Loucy (cell line): ENCODE measurements around the gene SNRPB.

ENCODE experiments used
- H2AFZ ChIP-seq: fragments of 200-600 bp; sonication (generic); 2 replicates; pipeline ENCODE4 v1.6.0; 2016; ENCODE audit warnings: antibody characterized with exemption, mild to moderate bottlenecking, low read length, moderate library complexity
- H3F3A ChIP-seq: fragments of 200-600 bp; 2 replicates; pipeline ENCODE4 v1.6.0; 2016; ENCODE audit warnings: antibody characterized with exemption, low read depth, mild to moderate bottlenecking
- H3K27me3 ChIP-seq: fragments of 200-600 bp; sonication (generic); 2 replicates; pipeline ENCODE4 v1.6.1; 2014; ENCODE audit warnings: low read length, mild to moderate bottlenecking; ENCODE audit not compliant: insufficient read depth, poor library complexity, severe bottlenecking
- H3K36me3 ChIP-seq: fragments of 200-600 bp; sonication (generic); 2 replicates; pipeline ENCODE4 v1.6.1; 2016; ENCODE audit warnings: low read length; ENCODE audit not compliant: insufficient read depth
- H3K4me1 ChIP-seq: fragments of 200-600 bp; sonication (generic); 2 replicates; pipeline ENCODE4 v1.5.1; 2014; ENCODE audit warnings: low read length, mild to moderate bottlenecking; ENCODE audit not compliant: insufficient read depth, poor library complexity, severe bottlenecking
- H3K4me2 ChIP-seq: fragments of 200-600 bp; sonication (generic); 2 replicates; pipeline ENCODE4 v1.6.0; 2014; ENCODE audit warnings: antibody characterized with exemption, low read length, low read depth, mild to moderate bottlenecking; ENCODE audit not compliant: poor library complexity, severe bottlenecking
- H3K4me3 ChIP-seq: fragments of 200-600 bp; sonication (generic); 2 replicates; pipeline ENCODE4 v1.5.1; 2014; ENCODE audit warnings: low read length, mild to moderate bottlenecking, mixed read lengths; ENCODE audit not compliant: poor library complexity, severe bottlenecking
- H3K79me2 ChIP-seq: fragments of 200-600 bp; sonication (generic); 2 replicates; pipeline ENCODE4 v1.6.1; 2014; ENCODE audit warnings: low read length; ENCODE audit not compliant: insufficient read depth
- H3K9ac ChIP-seq: fragments of 200-600 bp; sonication (generic); 2 replicates; pipeline ENCODE4 v1.6.0; 2014; ENCODE audit warnings: mild to moderate bottlenecking, low read depth, low read length, moderate library complexity; ENCODE audit not compliant: poor library complexity, severe bottlenecking
- H3K9me2 ChIP-seq: fragments of 200-600 bp; sonication (generic); replicated peaks from 2 replicates; pipeline ENCODE4 v1.6.1; 2016; ENCODE audit warnings: low read depth, low read length, mixed read lengths
- H3K9me3 ChIP-seq: fragments of 200-600 bp; sonication (generic); 2 replicates; pipeline ENCODE4 v1.6.1; 2014; ENCODE audit warnings: mild to moderate bottlenecking, antibody characterized with exemption, low read length, low read depth; ENCODE audit not compliant: insufficient read depth
- H4K20me1 ChIP-seq: fragments of 200-600 bp; sonication (generic); 2 replicates; pipeline ENCODE4 v1.6.0; 2014; ENCODE audit warnings: antibody characterized with exemption, low read length, mild to moderate bottlenecking; ENCODE audit not compliant: insufficient read depth, poor library complexity, severe bottlenecking
- EZH2phosphoT487 ChIP-seq: fragments of 200-600 bp; IDR thresholded peaks from 2 replicates; pipeline ENCODE4 v1.6.1; 2018; ENCODE audit warnings: antibody characterized with exemption, mild to moderate bottlenecking, moderate library complexity, borderline replicate concordance
- TF ChIP-seq, protein P1 (sequence below): fragments of 200-600 bp; sonication (generic); conservative IDR thresholded peaks from 2 replicates; pipeline ENCODE4 v1.5.1; 2014; ENCODE audit warnings: mild to moderate bottlenecking, antibody characterized with exemption, low read length

Gene SNRPB

GRCh38 chr20:2485661-2486060, 15.1 kb upstream of the SNRPB start:
- no peaks in the 10 kb centered on the region for H4K20me1 ChIP-seq
- H2AFZ ChIP-seq, result no peak overlapping the region
- no peak overlapping the region for H3K9ac ChIP-seq
- H3K36me3 ChIP-seq, result peaks cover 40% of the 10 kb centered on the region; the same call in 1 of the 2 replicates
- H3K4me2 ChIP-seq, result no peak overlapping the region
- H3F3A ChIP-seq, result no peaks in the 10 kb centered on the region
- H3K9me2 ChIP-seq, result no peaks in the 10 kb centered on the region
- H3K27me3 ChIP-seq, result no peaks in the 10 kb centered on the region
- TF ChIP-seq, protein P1, sequence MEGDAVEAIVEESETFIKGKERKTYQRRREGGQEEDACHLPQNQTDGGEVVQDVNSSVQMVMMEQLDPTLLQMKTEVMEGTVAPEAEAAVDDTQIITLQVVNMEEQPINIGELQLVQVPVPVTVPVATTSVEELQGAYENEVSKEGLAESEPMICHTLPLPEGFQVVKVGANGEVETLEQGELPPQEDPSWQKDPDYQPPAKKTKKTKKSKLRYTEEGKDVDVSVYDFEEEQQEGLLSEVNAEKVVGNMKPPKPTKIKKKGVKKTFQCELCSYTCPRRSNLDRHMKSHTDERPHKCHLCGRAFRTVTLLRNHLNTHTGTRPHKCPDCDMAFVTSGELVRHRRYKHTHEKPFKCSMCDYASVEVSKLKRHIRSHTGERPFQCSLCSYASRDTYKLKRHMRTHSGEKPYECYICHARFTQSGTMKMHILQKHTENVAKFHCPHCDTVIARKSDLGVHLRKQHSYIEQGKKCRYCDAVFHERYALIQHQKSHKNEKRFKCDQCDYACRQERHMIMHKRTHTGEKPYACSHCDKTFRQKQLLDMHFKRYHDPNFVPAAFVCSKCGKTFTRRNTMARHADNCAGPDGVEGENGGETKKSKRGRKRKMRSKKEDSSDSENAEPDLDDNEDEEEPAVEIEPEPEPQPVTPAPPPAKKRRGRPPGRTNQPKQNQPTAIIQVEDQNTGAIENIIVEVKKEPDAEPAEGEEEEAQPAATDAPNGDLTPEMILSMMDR, result no peak
- TF ChIP-seq EZH2phosphoT487, result no peak
- H3K4me3 ChIP-seq, result no peak overlapping the region
- H3K79me2 ChIP-seq, result no peaks in the 10 kb centered on the region
- H3K9me3 ChIP-seq, result no peaks in the 10 kb centered on the region
- no peaks in the 10 kb centered on the region for H3K4me1 ChIP-seq

- Histone ChIP-seq H2AFZ (no peak overlapping the region), H3K27me3 (no peaks in the 10 kb centered on the region), H3K9me3 (no peaks in the 10 kb centered on the region), H3K9ac (no peak overlapping the region), H3K4me2 (no peak overlapping the region), H3K4me1 (no peaks in the 10 kb centered on the region), H3K9me2 (no peaks in the 10 kb centered on the region), H4K20me1 (no peaks in the 10 kb centered on the region), H3K4me3 (no peak overlapping the region), H3K79me2 (no peaks in the 10 kb centered on the region), H3F3A (no peaks in the 10 kb centered on the region), H3K36me3 (peaks cover 39% of the 10 kb centered on the region; the same call in 1 of the 2 replicates)
- no peak for TF ChIP-seq EZH2phosphoT487
- TF ChIP-seq, protein P1, result no peak
Measured at GRCh38 chr20:2485080-2485479, 14.5 kb upstream of the SNRPB start.

DNA sequence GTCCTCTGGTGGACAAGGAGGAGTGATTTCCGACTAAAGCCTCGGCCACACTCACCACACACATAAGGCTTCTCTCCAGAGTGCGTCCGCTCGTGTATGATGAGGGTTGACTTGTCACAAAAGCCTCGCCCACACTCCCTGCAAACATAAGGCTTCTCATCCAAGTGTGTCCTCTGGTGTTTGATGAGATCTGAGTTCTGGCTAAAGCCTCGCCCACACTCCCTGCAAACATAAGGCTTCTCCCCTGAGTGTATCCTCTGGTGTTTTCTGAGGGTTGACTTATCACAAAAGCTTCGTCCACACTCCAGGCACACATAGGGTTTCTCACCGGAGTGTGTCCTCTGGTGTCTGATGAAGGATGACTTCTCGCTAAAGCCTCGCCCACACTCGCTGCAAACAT, 12.9 kb upstream of the SNRPB start:
- Histone ChIP-seq H3K36me3 (peaks cover 39% of the 10 kb centered on the region; the same call in 1 of the 2 replicates), H4K20me1 (no peaks in the 10 kb centered on the region), H3K4me3 (no peak overlapping the region), H3K9ac (no peak overlapping the region), H2AFZ (no peak overlapping the region), H3K27me3 (no peaks in the 10 kb centered on the region), H3K4me2 (no peak overlapping the region), H3K9me2 (no peaks in the 10 kb centered on the region), H3F3A (no peaks in the 10 kb centered on the region), H3K9me3 (no peaks in the 10 kb centered on the region), H3K4me1 (no peaks in the 10 kb centered on the region), H3K79me2 (no peaks in the 10 kb centered on the region)
- TF ChIP-seq, protein P1, result no peak
- TF ChIP-seq EZH2phosphoT487, result no peak
